ENCODE results near the gene GABRE. TPM values are rescaled to one million over a fixed set of nuclear protein-coding genes. Genes with fewer than 3 reads are reported as not detected.
"Not testable (repeated sequence)": the region's sequence is repeated elsewhere in the genome, so short reads cannot be mapped to it uniquely, and the experiment has no call there.

Gene GABRE
- total RNA-seq, 1 donor from 2014 or later: not detected

- intact Hi-C loops (cut with micrococcal nuclease): no loop called here
- H3K4me3 Mint-ChIP-seq: no peak overlapping the region
Observed at GRCh38 chrX:151929126-151929525, 45.4 kb downstream of the GABRE start.

GRCh38 chrX:151923648-151924047, 50.8 kb downstream of the GABRE start:
- H3K4me1 Mint-ChIP-seq: no peaks in the 10 kb centered on the region
- DNase-seq: no peak
- H3K27ac Mint-ChIP-seq: no peak overlapping the region
- H3K9me3 Mint-ChIP-seq: no peaks in the 10 kb centered on the region
- intact Hi-C loops (cut with micrococcal nuclease): no loop called here
- H3K36me3 Mint-ChIP-seq (ENCODE audit: low read depth): no peaks in the 10 kb centered on the region
- H3K4me3 Mint-ChIP-seq: no peak overlapping the region
- H3K27me3 Mint-ChIP-seq: no peaks in the 10 kb centered on the region

More at GRCh38 chrX:151929126-151929525, 45.4 kb downstream of the GABRE start:
- no peaks in the 10 kb centered on the region for H3K27me3 Mint-ChIP-seq
- no peaks in the 10 kb centered on the region for H3K4me1 Mint-ChIP-seq
- no peaks in the 10 kb centered on the region for H3K36me3 Mint-ChIP-seq (ENCODE audit: low read depth)
- no peak for DNase-seq
- no peak overlapping the region for H3K27ac Mint-ChIP-seq
- H3K9me3 Mint-ChIP-seq: no peaks in the 10 kb centered on the region

- Mint-ChIP-seq H3K4me1 (no peaks in the 10 kb centered on the region), H3K27ac (no peak overlapping the region), H3K27me3 (no peaks in the 10 kb centered on the region), H3K4me3 (no peak overlapping the region), H3K36me3 (ENCODE audit: low read depth) (no peaks in the 10 kb centered on the region), H3K9me3 (no peaks in the 10 kb centered on the region)
- intact Hi-C loops (cut with micrococcal nuclease): no loop called here
- no peak for DNase-seq
Observed at GRCh38 chrX:151922692-151923091, 51.8 kb downstream of the GABRE start.

GRCh38 chrX:151921866-151922265, 52.6 kb downstream of the GABRE start:
- Mint-ChIP-seq H3K36me3 (ENCODE audit: low read depth) (no peaks in the 10 kb centered on the region), H3K4me3 (no peak overlapping the region), H3K4me1 (no peaks in the 10 kb centered on the region), H3K27me3 (no peaks in the 10 kb centered on the region), H3K9me3 (no peaks in the 10 kb centered on the region), H3K27ac (no peak overlapping the region)
- DNase-seq: no peak
- intact Hi-C loops (cut with micrococcal nuclease): no loop called here

- Mint-ChIP-seq H3K27me3 (no peaks in the 10 kb centered on the region), H3K4me3 (no peak overlapping the region), H3K36me3 (ENCODE audit: low read depth) (no peaks in the 10 kb centered on the region), H3K27ac (no peak overlapping the region), H3K9me3 (no peaks in the 10 kb centered on the region), H3K4me1 (no peaks in the 10 kb centered on the region)
- DNase-seq: no peak
- intact Hi-C loops (cut with micrococcal nuclease): no loop called here
Observed at GRCh38 chrX:151921292-151921691, 53.2 kb downstream of the GABRE start.

- Mint-ChIP-seq H3K9me3 (no peaks in the 10 kb centered on the region), H3K27ac (no peak overlapping the region), H3K27me3 (no peaks in the 10 kb centered on the region), H3K4me3 (no peak overlapping the region), H3K36me3 (ENCODE audit: low read depth) (no peaks in the 10 kb centered on the region), H3K4me1 (no peaks in the 10 kb centered on the region)
- no peak for DNase-seq
- intact Hi-C loops (cut with micrococcal nuclease): no loop called here
Observed at GRCh38 chrX:151920530-151920929, 53.9 kb downstream of the GABRE start.

- Mint-ChIP-seq H3K9me3 (no peaks in the 10 kb centered on the region), H3K27ac (no peak overlapping the region), H3K4me3 (no peak overlapping the region), H3K36me3 (ENCODE audit: low read depth) (no peaks in the 10 kb centered on the region), H3K4me1 (no peaks in the 10 kb centered on the region), H3K27me3 (no peaks in the 10 kb centered on the region)
- DNase-seq: no peak
- intact Hi-C loops (cut with micrococcal nuclease): no loop called here
Observed at GRCh38 chrX:151920101-151920500, 54.4 kb downstream of the GABRE start.

- no peak for DNase-seq
- Mint-ChIP-seq H3K9me3 (no peaks in the 10 kb centered on the region), H3K27ac (no peak overlapping the region), H3K4me3 (no peak overlapping the region), H3K4me1 (no peaks in the 10 kb centered on the region), H3K36me3 (ENCODE audit: low read depth) (no peaks in the 10 kb centered on the region), H3K27me3 (no peaks in the 10 kb centered on the region)
- intact Hi-C loops (cut with micrococcal nuclease): no loop called here
Observed at GRCh38 chrX:151919610-151920009, 54.9 kb downstream of the GABRE start.

GRCh38 chrX:151918736-151919135, 55.7 kb downstream of the GABRE start:
- DNase-seq; H3K4me1 Mint-ChIP-seq; H3K4me3 Mint-ChIP-seq; H3K27me3 Mint-ChIP-seq; H3K27ac Mint-ChIP-seq; H3K9me3 Mint-ChIP-seq; H3K36me3 Mint-ChIP-seq (ENCODE audit: low read depth); intact Hi-C loops (cut with micrococcal nuclease): not testable (repeated sequence)

- DNase-seq: no peak
- Mint-ChIP-seq H3K4me3 (no peak within 1 kb of the TSS), H3K9me3 (no peaks in the 10 kb centered on the region), H3K4me1 (no peaks in the 10 kb centered on the region), H3K27ac (no peak within 1 kb of the TSS), H3K27me3 (no peaks in the 10 kb centered on the region), H3K36me3 (ENCODE audit: low read depth) (no peaks in the 10 kb centered on the region)
- intact Hi-C loops (cut with micrococcal nuclease): no loop called here
Observed at GRCh38 chrX:151912780-151913179, 61.7 kb downstream of the GABRE start, which contains the start of gene MAGEA4. TSS of gene MAGEA4 (plus strand) at chrX:151912889. CDS start at chrX:151923665, 10,776 bp downstream.

GRCh38 chrX:151912221-151912620, 62.3 kb downstream of the GABRE start:
- Mint-ChIP-seq H3K9me3 (no peaks in the 10 kb centered on the region), H3K27ac (no peak overlapping the region), H3K27me3 (no peaks in the 10 kb centered on the region), H3K36me3 (ENCODE audit: low read depth) (no peaks in the 10 kb centered on the region), H3K4me3 (no peak overlapping the region), H3K4me1 (no peaks in the 10 kb centered on the region)
- no peak for DNase-seq
- intact Hi-C loops (cut with micrococcal nuclease): no loop called here

GRCh38 chrX:151904989-151905388, 69.5 kb downstream of the GABRE start:
- Mint-ChIP-seq H3K27me3 (no peaks in the 10 kb centered on the region), H3K4me1 (no peaks in the 10 kb centered on the region)

More at GRCh38 chrX:151904989-151905388, 69.5 kb downstream of the GABRE start:
- Mint-ChIP-seq H3K36me3 (ENCODE audit: low read depth) (no peaks in the 10 kb centered on the region), H3K9me3 (no peaks in the 10 kb centered on the region), H3K4me3 (no peak overlapping the region), H3K27ac (no peak overlapping the region)
- intact Hi-C loops (cut with micrococcal nuclease): no loop called here
- DNase-seq: no peak

Other genes starting within 250 kb of the GABRE start
- not detected in 2 replicates for gene CNGA2, start 239.9 kb downstream of the GABRE start, total RNA-seq
- not detected in 2 replicates for gene MAGEA4, start 61.8 kb downstream of the GABRE start, total RNA-seq
- not detected in 2 replicates for gene MAGEA10, start 163.9 kb upstream of the GABRE start, total RNA-seq